HCT116 (cell line): Measurements from ENCODE around the gene CCDC177. TPM values are rescaled to one million over a fixed set of nuclear protein-coding genes. Genes with fewer than 3 reads are reported as not detected.

Source experiments
- ATAC-seq: fragments of 200-7000 bp; cut with Tn5 transposase; 2 replicates; pipeline ENCODE4 v1.9.1; 2020; ENCODE audit warnings: mild to moderate bottlenecking, moderate library complexity
- BruUV-seq: library from RNA; stranded (reverse); fragments of 400-500 nt; replicated peaks from 2 replicates; lab custom pipeline; 2021; lab: Mats Ljungman, UMichigan
- CTCF ChIA-PET: fragments of 300-600 bp; sonication (Branson Sonifier 250); formaldehyde crosslinking; loops from one replicate; lab custom pipeline; 2021; ENCODE audit warnings: antibody characterized with exemption; lab: Charles Lee
- POLR2A ChIA-PET: fragments of 300-600, 350-600 bp; sonication (Branson Sonifier 250); formaldehyde crosslinking; loops from one replicate; lab custom pipeline; 2021; ENCODE audit warnings: antibody characterized with exemption; lab: Charles Lee
- RAD21 ChIA-PET, 2 experiments: fragments of 300-600 bp; sonication (Branson Sonifier 250); formaldehyde crosslinking; loops; one replicate each; lab custom pipeline; 2023; ENCODE audit warnings: low total read pairs in 2 of 2; ENCODE audit not compliant: uncharacterized antibody in 2 of 2, unreplicated experiment in 2 of 2, low non-redundant PET in 1 of 2; lab: Charles Lee
- DNase-seq: peaks from one replicate; pipeline ENCODE4 v3.0.0-alpha.2; 2010; ENCODE audit warnings: low read depth, low spot score
- H2AFZ ChIP-seq: fragments of 200-600 bp; shearing (Covaris generic), sonication (generic); 2 replicates; pipeline ENCODE4 v1.6.1; 2017; ENCODE audit warnings: low read depth, mixed run types, mixed read lengths, antibody characterized with exemption, low read length; ENCODE audit not compliant: poor library complexity, severe bottlenecking
- H3K27ac ChIP-seq: 2 replicates; pipeline ENCODE4 v1.5.1; 2012; ENCODE audit warnings: low read depth, low read length
- H3K27me3 ChIP-seq: fragments of 200-600 bp; sonication (generic); 2 replicates; pipeline ENCODE4 v1.6.1; 2016; ENCODE audit warnings: mixed run types, low read length, mixed read lengths; ENCODE audit not compliant: insufficient read depth
- H3K36me3 ChIP-seq, 2 experiments: fragments of 200-500 bp in 1 of 2; fragments of 200-600 bp in 1 of 2; sonication (Bioruptor generic) in 1 of 2; sonication (generic) in 1 of 2; 2 replicates each; pipeline versions ENCODE4 v1.5.1 to v1.6.1; 2014 to 2016; ENCODE audit warnings: low read length in 2 of 2, inconsistent platforms in 1 of 2, mixed read lengths in 1 of 2, mixed run types in 1 of 2; ENCODE audit not compliant: insufficient read depth in 2 of 2, control insufficient read depth in 1 of 2
- H3K4me1 ChIP-seq, 2 experiments: fragments of 200-600 bp in 1 of 2; sonication (generic) in 1 of 2; 2 replicates each; pipeline versions ENCODE4 v1.5.1 to v1.6.1; 2012 to 2017; ENCODE audit warnings: low read length in 2 of 2, inconsistent platforms in 1 of 2, mild to moderate bottlenecking in 1 of 2, mixed read lengths in 1 of 2, mixed run types in 1 of 2, moderate library complexity in 1 of 2; ENCODE audit not compliant: insufficient read depth in 2 of 2, control insufficient read depth in 1 of 2
- H3K4me2 ChIP-seq: fragments of 200-600 bp; sonication (generic); 2 replicates; pipeline ENCODE4 v1.6.1; 2017; ENCODE audit warnings: mixed run types, low read length, mixed read lengths
- H3K4me3 ChIP-seq, 2 experiments: fragments of 200-600 bp in 1 of 2; sonication (generic) in 1 of 2; replicated peaks in 1 of 2; 2 replicates each; pipeline ENCODE4 v1.5.1; 2011 to 2016; ENCODE audit warnings: low read length in 2 of 2, control low read depth in 1 of 2, low read depth in 1 of 2, mild to moderate bottlenecking in 1 of 2, mixed read lengths in 1 of 2, mixed run types in 1 of 2
- H3K79me2 ChIP-seq: fragments of 200-600 bp; sonication (generic); 2 replicates; pipeline ENCODE4 v1.6.1; 2017; ENCODE audit warnings: mild to moderate bottlenecking, mixed run types, low read length, moderate library complexity, mixed read lengths; ENCODE audit not compliant: insufficient read depth
- H3K9ac ChIP-seq: fragments of 200-600 bp; sonication (generic); 2 replicates; pipeline ENCODE4 v1.6.1; 2016; ENCODE audit warnings: low read length, mixed read lengths
- H3K9me2 ChIP-seq: fragments of 200-600 bp; sonication (generic), shearing (Covaris generic); 2 replicates; pipeline ENCODE4 v1.6.1; 2017; ENCODE audit warnings: mixed run types, mild to moderate bottlenecking, moderate library complexity; ENCODE audit not compliant: insufficient read depth
- H3K9me3 ChIP-seq, 2 experiments: fragments of 200-500 bp in 1 of 2; fragments of 200-600 bp in 1 of 2; sonication (Bioruptor generic) in 1 of 2; sonication (generic) in 1 of 2; 2 replicates each; pipeline ENCODE4 v1.6.1; 2014 to 2017; ENCODE audit warnings: low read length in 2 of 2, mixed read lengths in 2 of 2, inconsistent platforms in 1 of 2, low read depth in 1 of 2, mild to moderate bottlenecking in 1 of 2, mixed run types in 1 of 2, moderate library complexity in 1 of 2; ENCODE audit not compliant: control insufficient read depth in 1 of 2, insufficient read depth in 1 of 2
- H4K20me1 ChIP-seq: fragments of 200-600 bp; sonication (generic), shearing (Covaris generic); 2 replicates; pipeline ENCODE4 v1.6.1; 2017; ENCODE audit warnings: mixed run types, mild to moderate bottlenecking, moderate library complexity; ENCODE audit not compliant: insufficient read depth
- ATF3 ChIP-seq: IDR thresholded peaks from 2 replicates; pipeline ENCODE4 v1.6.1; 2012
- CBX3 ChIP-seq: IDR thresholded peaks from 2 replicates; pipeline ENCODE4 v1.6.1; 2012; ENCODE audit warnings: low read depth
- CTCF ChIP-seq, 3 experiments: fragments of 200-600 bp in 1 of 3; sonication (generic) in 1 of 3; IDR thresholded peaks in 2 of 3; conservative IDR thresholded peaks in 1 of 3; 2 replicates each; pipeline ENCODE4 v1.5.1; 2012 to 2017; ENCODE audit warnings: low read depth in 2 of 3, low read length in 2 of 3, antibody characterized with exemption in 1 of 3, borderline replicate concordance in 1 of 3, control low read depth in 1 of 3, mild to moderate bottlenecking in 1 of 3, mixed read lengths in 1 of 3, mixed run types in 1 of 3, moderate library complexity in 1 of 3; ENCODE audit not compliant: insufficient read depth in 1 of 3
- ELF1 ChIP-seq: IDR thresholded peaks from 2 replicates; pipeline ENCODE4 v1.6.1; 2012; ENCODE audit warnings: low read depth, borderline replicate concordance
- EZH2phosphoT487 ChIP-seq: fragments of 200-600 bp; IDR thresholded peaks from 2 replicates; pipeline ENCODE4 v1.6.1; 2018; ENCODE audit warnings: antibody characterized with exemption, borderline replicate concordance
- FOSL1 ChIP-seq: IDR thresholded peaks from 2 replicates; pipeline ENCODE4 v1.6.1; 2012; ENCODE audit warnings: low read depth
- MAX ChIP-seq: IDR thresholded peaks from 2 replicates; pipeline ENCODE4 v1.6.1; 2012
- POLR2AphosphoS5 ChIP-seq: IDR thresholded peaks from 2 replicates; pipeline ENCODE4 v1.6.1; 2011; ENCODE audit warnings: mild to moderate bottlenecking, low read depth, low read length, moderate library complexity
- RAD21 ChIP-seq: IDR thresholded peaks from 2 replicates; pipeline ENCODE4 v1.6.1; 2012; ENCODE audit warnings: low read depth, mild to moderate bottlenecking
- TCF7L2 ChIP-seq: IDR thresholded peaks from 2 replicates; pipeline ENCODE4 v1.7.0; 2011; ENCODE audit warnings: borderline replicate concordance, inconsistent platforms; ENCODE audit not compliant: insufficient read depth, insufficient read length; ENCODE audit errors: extremely low read depth
- ZNF274 ChIP-seq: fragments of 200-500 bp; sonication (Bioruptor generic); IDR thresholded peaks from 2 replicates; pipeline ENCODE4 v1.6.1; 2014; ENCODE audit warnings: mild to moderate bottlenecking, low read depth, low read length, inconsistent platforms
- intact Hi-C: fragments of 100-400 bp; cut with micrococcal nuclease; formaldehyde crosslinking; loops from 2 replicates; pipeline ENCODE4 v1.10.0; 2022
- total RNA-seq: library from RNA; stranded (reverse); gene quantifications from one replicate; pipeline ENCODE4 v1.2.1, GENCODE V29; 2021; ENCODE audit not compliant: unreplicated experiment

CCDC177 gene
- total RNA-seq, 1 experiment from 2014 or later, result not detected

- no peaks in the 10 kb centered on the region for H3K79me2 ChIP-seq
- TF ChIP-seq POLR2AphosphoS5 (no peak), ATF3 (no peak), FOSL1 (no peak)
- TF ChIP-seq, all 23 proteins: peak for 0
- ChIA-PET RAD21 (no interaction called here), CTCF (no interaction called here), POLR2A (no interaction called here)
- ATAC-seq, result no peak
- H3K9me3 ChIP-seq, result no peaks in the 10 kb centered on the region
- intact Hi-C loops, result no loop called here
- no peaks in the 10 kb centered on the region for H3K36me3 ChIP-seq
- H2AFZ ChIP-seq, result no peak overlapping the region
- H3K4me3 ChIP-seq, result no peak overlapping the region
- no peaks in the 10 kb centered on the region for H4K20me1 ChIP-seq
- no peaks in the 10 kb centered on the region for H3K9me2 ChIP-seq
- H3K4me2 ChIP-seq, result no peak overlapping the region
- DNase-seq, result no peak
- no peak overlapping the region for H3K27ac ChIP-seq
- H3K4me1 ChIP-seq, result no peaks in the 10 kb centered on the region
- H3K9ac ChIP-seq, result no peak overlapping the region
- H3K27me3 ChIP-seq, result no peaks in the 10 kb centered on the region
- BruUV-seq, result no TSS peak
These were observed 32.4 kb downstream of the CCDC177 start for GRCh38 chr14:69542311-69542710.

- Histone ChIP-seq H3K4me2 (no peak overlapping the region), H3K27me3 (no peaks in the 10 kb centered on the region), H3K9me3 (no peaks in the 10 kb centered on the region), H3K9ac (no peak overlapping the region), H3K79me2 (no peaks in the 10 kb centered on the region), H3K4me3 (no peak overlapping the region), H3K27ac (no peak overlapping the region), H3K4me1 (no peaks in the 10 kb centered on the region), H3K9me2 (no peaks in the 10 kb centered on the region), H2AFZ (no peak overlapping the region), H4K20me1 (no peaks in the 10 kb centered on the region), H3K36me3 (no peaks in the 10 kb centered on the region)
- ChIA-PET RAD21 (interaction anchor here in 1 of 2 experiments (0.7 kb wide), 1 partner anchor 12 kb away, joined by 3 read pairs; no protein-coding TSS in a partner anchor), CTCF (interaction anchor here (0.8 kb wide), 1 partner anchor 8 kb away, joined by 3 read pairs; no protein-coding TSS in a partner anchor), POLR2A (no interaction called here)
- intact Hi-C loops, result no loop called here
- BruUV-seq, result no TSS peak
- no peak for DNase-seq
- no peak for ATAC-seq
- no peak for TF ChIP-seq ZNF274
- no peak for TF ChIP-seq POLR2AphosphoS5
- TF ChIP-seq MAX, result no peak
- TF ChIP-seq EZH2phosphoT487, result no peak
- TF ChIP-seq RAD21, result no peak
- no peak for TF ChIP-seq ELF1
- TF ChIP-seq CBX3, result no peak
- TF ChIP-seq TCF7L2, result no peak
- TF ChIP-seq FOSL1, result no peak
- no peak for TF ChIP-seq CTCF (IDR thresholded peaks at IDR 0.05 in 2 of 3, conservative IDR thresholded peaks at IDR 0.05 in 1 of 3; ENCODE audit: borderline replicate concordance in 1 of 3, insufficient read depth in 1 of 3, low read depth in 2 of 3, low read length in 2 of 3)
These were observed 33.9 kb downstream of the CCDC177 start for GRCh38 chr14:69540654-69541335.
